Endodermal cell (in vitro differentiated cells): ENCODE results near the gene PLEKHA8. TPM values are rescaled to one million over a fixed set of nuclear protein-coding genes. Genes with fewer than 3 reads are reported as not detected.

ENCODE experiments used
- DNase-seq: peaks from one replicate; pipeline ENCODE4 v3.0.0-alpha.2; 2017
- H3K27ac ChIP-seq: 2 replicates; pipeline ENCODE4 v1.5.1; 2013; ENCODE audit warnings: mild to moderate bottlenecking, low read depth, low read length, moderate library complexity
- H3K27me3 ChIP-seq: 2 replicates; pipeline ENCODE4 v1.6.1; 2013; ENCODE audit warnings: mild to moderate bottlenecking, low read length, moderate library complexity; ENCODE audit not compliant: insufficient read depth, control insufficient read depth, poor library complexity, severe bottlenecking
- H3K36me3 ChIP-seq: 2 replicates; pipeline ENCODE4 v1.7.0; 2013; ENCODE audit warnings: mild to moderate bottlenecking, low read length, moderate library complexity; ENCODE audit not compliant: control insufficient read depth, insufficient read depth
- H3K4me1 ChIP-seq: one replicate; pipeline ENCODE4 v1.7.0; 2013; ENCODE audit warnings: low read length; ENCODE audit not compliant: control insufficient read depth, insufficient read depth
- H3K4me3 ChIP-seq: 2 replicates; pipeline ENCODE4 v1.5.1; 2013; ENCODE audit warnings: mild to moderate bottlenecking, low read length, moderate library complexity
- H3K9ac ChIP-seq: 2 replicates; pipeline ENCODE4 v1.6.1; 2013; ENCODE audit warnings: mild to moderate bottlenecking, low read length, moderate library complexity; ENCODE audit not compliant: poor library complexity, severe bottlenecking; ENCODE audit errors: extremely low read depth
- H3K9me3 ChIP-seq: 2 replicates; pipeline ENCODE4 v1.6.1; 2013; ENCODE audit warnings: mild to moderate bottlenecking, low read length, moderate library complexity; ENCODE audit not compliant: control insufficient read depth
- H3K27ac Mint-ChIP-seq: 2 replicates; pipeline ENCODE4 v1.8.0; 2020; ENCODE audit warnings: mixed read lengths
- H3K27me3 Mint-ChIP-seq: 2 replicates; pipeline ENCODE4 v1.8.0; 2021; ENCODE audit warnings: mild to moderate bottlenecking, mixed read lengths; ENCODE audit not compliant: insufficient read depth
- H3K36me3 Mint-ChIP-seq: 2 replicates; pipeline ENCODE4 v1.8.0; 2020; ENCODE audit warnings: low read depth, mixed read lengths
- H3K4me1 Mint-ChIP-seq: 2 replicates; pipeline ENCODE4 v1.8.0; 2020; ENCODE audit warnings: mixed read lengths
- H3K4me3 Mint-ChIP-seq: 2 replicates; pipeline ENCODE4 v1.8.0; 2020; ENCODE audit warnings: mild to moderate bottlenecking, moderate library complexity, mixed read lengths
- H3K9me3 Mint-ChIP-seq: 2 replicates; pipeline ENCODE4 v1.8.0; 2020; ENCODE audit warnings: mild to moderate bottlenecking, mixed read lengths
- WGBS, 2 experiments: methylation state at CpG; one replicate each; pipeline versions ENCODE4 v1.1.5 to v1.1.7; 2013; ENCODE audit warnings: missing lambda C conversion rate in 2 of 2, mixed read lengths in 1 of 2; ENCODE audit not compliant: insufficient coverage in 1 of 2, insufficient read length in 1 of 2; 5-methylcytosine and 5-hydroxymethylcytosine counted together
- total RNA-seq, 2 donors: library from RNA; stranded (reverse); fragmentation: NEBNext Ultra II Directional in 1 of 2; extraction: Animal tissue kit (Norgen Biotek cat#: 25700) in 1 of 2; gene quantifications; 2 replicates in 1 of 2; 3 replicates in 1 of 2; pipeline ENCODE4 v1.2.1, GENCODE V29; 2021
- TF ChIP-seq, protein P1 (sequence below): fragments of 200-600 bp; sonication (generic); conservative IDR thresholded peaks from 2 replicates; pipeline ENCODE4 v1.5.0; 2021; ENCODE audit warnings: antibody characterized with exemption, mild to moderate bottlenecking

PLEKHA8 gene
- total RNA-seq, 2 donors from 2014 or later, result 37.7 to 42.2 TPM

GRCh38 chr7:30027065-30027456 is 1.2 kb upstream of the PLEKHA8 start:
- no peak for DNase-seq
- Histone ChIP-seq H3K9ac (peak overlapping the region; percentile 49), H3K4me3 (peak overlapping the region; percentile 95), H3K27me3 (no peaks in the 10 kb centered on the region), H3K4me1 (peaks cover 2% of the 10 kb centered on the region), H3K27ac (peak overlapping the region; percentile 16), H3K36me3 (no peaks in the 10 kb centered on the region), H3K9me3 (no peaks in the 10 kb centered on the region)
- Mint-ChIP-seq H3K4me1 (peaks cover 28% of the 10 kb centered on the region), H3K9me3 (no peaks in the 10 kb centered on the region), H3K27ac (peak overlapping the region; percentile 91), H3K4me3 (no peak overlapping the region), H3K36me3 (peaks cover 9% of the 10 kb centered on the region), H3K27me3 (no peaks in the 10 kb centered on the region)
- TF ChIP-seq, protein P1, sequence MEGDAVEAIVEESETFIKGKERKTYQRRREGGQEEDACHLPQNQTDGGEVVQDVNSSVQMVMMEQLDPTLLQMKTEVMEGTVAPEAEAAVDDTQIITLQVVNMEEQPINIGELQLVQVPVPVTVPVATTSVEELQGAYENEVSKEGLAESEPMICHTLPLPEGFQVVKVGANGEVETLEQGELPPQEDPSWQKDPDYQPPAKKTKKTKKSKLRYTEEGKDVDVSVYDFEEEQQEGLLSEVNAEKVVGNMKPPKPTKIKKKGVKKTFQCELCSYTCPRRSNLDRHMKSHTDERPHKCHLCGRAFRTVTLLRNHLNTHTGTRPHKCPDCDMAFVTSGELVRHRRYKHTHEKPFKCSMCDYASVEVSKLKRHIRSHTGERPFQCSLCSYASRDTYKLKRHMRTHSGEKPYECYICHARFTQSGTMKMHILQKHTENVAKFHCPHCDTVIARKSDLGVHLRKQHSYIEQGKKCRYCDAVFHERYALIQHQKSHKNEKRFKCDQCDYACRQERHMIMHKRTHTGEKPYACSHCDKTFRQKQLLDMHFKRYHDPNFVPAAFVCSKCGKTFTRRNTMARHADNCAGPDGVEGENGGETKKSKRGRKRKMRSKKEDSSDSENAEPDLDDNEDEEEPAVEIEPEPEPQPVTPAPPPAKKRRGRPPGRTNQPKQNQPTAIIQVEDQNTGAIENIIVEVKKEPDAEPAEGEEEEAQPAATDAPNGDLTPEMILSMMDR, result no peak
- WGBS, 2 experiments, result 5 to 22% methylated on average over 8 to 10 of the region's 10 CpGs

GRCh38 chr7:30027740-30028215 is 434 bp upstream of the PLEKHA8 start:
- Mint-ChIP-seq H3K27me3 (no peaks in the 10 kb centered on the region), H3K4me3 (no peak overlapping the region), H3K36me3 (peaks cover 9% of the 10 kb centered on the region), H3K4me1 (peaks cover 28% of the 10 kb centered on the region), H3K9me3 (no peaks in the 10 kb centered on the region), H3K27ac (peak overlapping the region; percentile 91)
- no peaks in the 10 kb centered on the region for H3K27me3 ChIP-seq
- 7 to 11% methylated on average over 7 to 9 of the region's 9 CpGs for WGBS, 2 experiments
- peaks cover 2% of the 10 kb centered on the region for H3K4me1 ChIP-seq
- no peaks in the 10 kb centered on the region for H3K9me3 ChIP-seq
- TF ChIP-seq, protein P1, result no peak
- DNase-seq, result no peak
- H3K27ac ChIP-seq, result no peak overlapping the region
- peak overlapping the region; percentile 42 for H3K9ac ChIP-seq
- peaks cover 1% of the 10 kb centered on the region for H3K36me3 ChIP-seq
- peak overlapping the region; percentile 95 for H3K4me3 ChIP-seq

- Histone ChIP-seq H3K27ac (peak overlapping the region; percentile 91), H3K9me3 (no peaks in the 10 kb centered on the region), H3K9ac (peak overlapping the region; percentile 86), H3K4me3 (peak overlapping the region; percentile 95), H3K27me3 (no peaks in the 10 kb centered on the region), H3K36me3 (peaks cover 11% of the 10 kb centered on the region), H3K4me1 (peaks cover 2% of the 10 kb centered on the region)
- Mint-ChIP-seq H3K36me3 (peaks cover under 1% of the 10 kb centered on the region), H3K9me3 (no peaks in the 10 kb centered on the region), H3K4me1 (peaks cover 21% of the 10 kb centered on the region), H3K27ac (peak overlapping the region; percentile 95), H3K4me3 (no peak overlapping the region), H3K27me3 (no peaks in the 10 kb centered on the region)
- peak; percentile 80 for DNase-seq
- 0 to 1% methylated on average over 17 to 42 of the region's 42 CpGs for WGBS, 2 experiments
- TF ChIP-seq, protein P1, result no peak
Measured at GRCh38 chr7:30028749-30029635, 780 bp downstream of the PLEKHA8 start.
